Pulmonary artery endothelial cell (primary cell): ENCODE results near the gene CERS6. TPM values are rescaled to one million over a fixed set of nuclear protein-coding genes. Genes with fewer than 3 reads are reported as not detected.
A peak's percentile ranks its signal among the peaks of the same experiment; 100 is the strongest.
"Not testable (repeated sequence)": the region's sequence is repeated elsewhere in the genome, so short reads cannot be mapped to it uniquely, and the experiment has no call there.

ENCODE experiments used
- DNase-seq: peaks from one replicate; pipeline ENCODE4 v3.0.0-alpha.2; 2011; ENCODE audit warnings: low read depth, low spot score
- total RNA-seq: library from RNA; depleted of rRNA; stranded (reverse); fragments of >200 nt; gene quantifications from 2 replicates; pipeline ENCODE4 v1.2.3, GENCODE V29; 2014

Gene CERS6
- total RNA-seq, 1 donor from 2014 or later: 8.0 TPM

DNA sequence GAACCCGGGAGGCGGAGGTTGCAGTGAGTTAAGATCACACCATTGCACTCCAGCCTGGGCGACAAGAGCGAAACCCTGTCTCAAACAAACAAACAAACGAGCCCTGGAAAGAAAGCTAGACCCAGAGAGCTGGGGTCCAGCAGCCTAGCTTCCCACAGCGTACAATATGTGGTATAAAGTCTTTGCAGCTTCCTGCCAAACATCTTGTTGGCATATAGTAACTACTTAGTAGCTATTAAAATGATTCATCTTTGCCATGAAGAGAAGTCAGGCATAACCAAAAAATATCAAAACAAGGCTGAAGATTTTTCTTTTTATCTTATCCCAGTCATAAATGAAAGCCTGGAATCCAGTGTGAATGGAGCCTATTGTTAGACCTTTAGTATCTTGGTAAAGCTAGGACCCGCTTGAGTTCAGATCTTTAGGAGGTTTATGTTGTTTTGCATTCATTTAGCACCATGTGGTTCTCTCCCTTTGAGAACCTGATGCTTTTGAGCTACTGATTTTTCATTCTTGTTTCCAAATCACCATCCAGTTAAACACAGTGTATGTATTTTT lies 206.7 kb downstream of the CERS6 start:
- no peak for DNase-seq

DNA sequence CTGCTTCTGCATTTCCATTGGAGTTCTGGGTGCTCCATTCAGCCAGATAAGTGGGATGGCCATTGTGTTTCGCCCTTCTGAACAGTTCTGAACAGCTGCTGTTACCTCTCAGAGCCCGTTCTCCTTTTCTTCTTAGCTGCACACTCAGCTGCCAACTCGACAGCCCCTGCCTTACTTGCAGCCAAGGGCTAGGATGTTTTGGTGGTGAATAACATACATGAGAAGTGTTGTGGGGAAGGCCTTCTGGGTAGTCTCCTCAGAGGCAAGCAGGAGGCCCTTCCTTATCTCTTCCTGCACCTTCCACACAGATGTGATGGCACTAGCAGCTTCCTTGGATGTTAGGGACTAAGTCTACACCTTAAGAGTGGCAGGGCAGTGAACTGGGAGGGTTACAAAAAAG lies 207.9 kb downstream of the CERS6 start:
- DNase-seq: no peak

DNA sequence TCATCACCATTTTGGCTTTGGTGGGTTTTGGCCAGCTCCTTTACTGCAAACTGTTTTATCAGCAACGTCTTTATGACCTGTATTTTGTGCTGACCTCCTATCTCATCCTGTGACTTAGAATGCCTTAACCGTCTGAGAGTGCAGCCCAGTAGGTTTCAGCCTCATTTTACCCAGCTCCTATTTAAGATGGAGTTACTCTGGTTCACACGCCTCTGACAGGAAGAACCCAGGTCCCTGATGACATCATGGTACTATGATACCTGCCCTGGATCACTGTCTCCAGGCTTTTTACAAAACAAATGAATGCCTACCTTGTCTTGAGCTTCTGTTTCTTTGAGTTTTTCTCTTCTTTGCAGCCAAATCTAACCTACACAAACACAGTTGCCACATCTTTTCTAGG lies 208.6 kb downstream of the CERS6 start:
- DNase-seq: not testable (repeated sequence)

DNA sequence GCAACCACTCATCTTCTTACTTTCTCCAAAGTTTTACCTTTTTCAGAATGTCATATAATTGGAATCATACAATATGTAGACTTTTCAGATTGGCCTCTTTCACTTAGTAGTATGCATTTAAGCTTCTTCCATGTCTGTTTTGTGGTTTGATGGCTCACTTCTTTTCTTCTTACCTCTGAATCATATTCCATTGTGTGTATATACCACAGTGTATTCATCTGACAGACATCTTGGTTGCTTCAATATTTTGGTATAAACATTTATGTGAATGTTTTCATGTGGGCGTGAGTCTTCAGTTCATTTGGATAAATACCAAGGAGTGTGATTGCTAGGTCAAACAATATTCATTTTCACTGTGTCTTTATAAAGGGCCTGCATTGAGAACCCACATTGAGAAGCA lies 210.3 kb downstream of the CERS6 start:
- no peak for DNase-seq

DNA sequence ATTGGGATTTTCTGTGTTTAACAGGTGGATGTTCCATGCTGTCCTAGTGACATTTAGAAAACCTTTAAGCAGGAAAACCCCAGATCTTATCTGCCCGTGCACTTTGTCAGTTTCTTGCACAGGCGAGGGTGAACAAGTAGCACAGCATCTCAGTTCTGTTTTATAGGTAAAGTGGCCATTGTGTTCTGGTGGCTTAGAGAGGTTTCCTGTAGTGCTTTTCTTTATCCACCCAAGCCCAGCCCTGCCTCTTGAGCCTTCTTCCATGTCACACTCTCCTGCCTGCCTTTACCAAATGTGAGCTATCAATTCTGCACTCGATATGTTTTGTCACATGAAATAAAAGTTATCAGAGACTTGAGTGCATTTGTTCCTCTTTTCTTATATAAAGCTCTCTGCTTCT lies 211.1 kb downstream of the CERS6 start:
- no peak for DNase-seq

DNA sequence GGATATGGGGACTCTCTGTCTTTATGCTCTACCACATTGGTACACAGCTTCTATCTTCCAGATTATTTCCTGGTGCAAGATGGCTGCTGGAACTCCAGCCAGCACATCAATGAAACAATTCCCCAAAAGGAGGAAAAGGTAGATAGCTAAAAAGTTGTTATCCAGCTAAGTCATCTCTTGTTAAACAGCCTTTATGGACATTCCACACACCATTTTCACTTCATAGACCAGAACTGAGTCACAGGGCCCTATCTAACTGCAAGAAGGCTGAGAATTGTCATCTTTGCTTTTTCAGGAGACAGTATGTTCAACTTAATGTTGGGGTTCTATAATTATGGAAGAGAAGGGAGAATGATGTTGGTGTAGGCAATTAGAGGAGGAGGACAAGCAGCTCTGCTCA lies 213.1 kb downstream of the CERS6 start:
- no peak for DNase-seq

DNA sequence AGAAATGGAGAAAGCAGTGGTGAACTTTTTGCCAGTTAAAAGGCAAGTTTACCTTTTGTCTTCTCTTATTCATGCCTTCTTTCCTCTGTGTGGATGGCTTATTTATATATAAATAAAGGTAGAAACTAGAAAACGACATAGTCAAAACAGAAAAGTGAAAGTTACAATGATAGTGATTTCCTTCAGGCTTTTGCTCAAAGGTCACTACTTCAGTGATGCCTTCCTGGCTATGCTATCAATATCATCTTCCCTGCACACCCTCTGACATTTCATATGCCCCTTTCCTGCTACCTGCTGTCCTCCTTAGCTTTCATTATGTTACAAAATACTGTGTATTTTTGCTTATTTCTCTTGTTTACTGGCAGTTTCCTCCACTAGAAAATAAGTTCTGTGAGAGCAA lies 214.4 kb downstream of the CERS6 start:
- DNase-seq: no peak

GRCh38 chr2:168671932-168672331 lies 215.9 kb downstream of the CERS6 start:
- DNase-seq: no peak

DNA sequence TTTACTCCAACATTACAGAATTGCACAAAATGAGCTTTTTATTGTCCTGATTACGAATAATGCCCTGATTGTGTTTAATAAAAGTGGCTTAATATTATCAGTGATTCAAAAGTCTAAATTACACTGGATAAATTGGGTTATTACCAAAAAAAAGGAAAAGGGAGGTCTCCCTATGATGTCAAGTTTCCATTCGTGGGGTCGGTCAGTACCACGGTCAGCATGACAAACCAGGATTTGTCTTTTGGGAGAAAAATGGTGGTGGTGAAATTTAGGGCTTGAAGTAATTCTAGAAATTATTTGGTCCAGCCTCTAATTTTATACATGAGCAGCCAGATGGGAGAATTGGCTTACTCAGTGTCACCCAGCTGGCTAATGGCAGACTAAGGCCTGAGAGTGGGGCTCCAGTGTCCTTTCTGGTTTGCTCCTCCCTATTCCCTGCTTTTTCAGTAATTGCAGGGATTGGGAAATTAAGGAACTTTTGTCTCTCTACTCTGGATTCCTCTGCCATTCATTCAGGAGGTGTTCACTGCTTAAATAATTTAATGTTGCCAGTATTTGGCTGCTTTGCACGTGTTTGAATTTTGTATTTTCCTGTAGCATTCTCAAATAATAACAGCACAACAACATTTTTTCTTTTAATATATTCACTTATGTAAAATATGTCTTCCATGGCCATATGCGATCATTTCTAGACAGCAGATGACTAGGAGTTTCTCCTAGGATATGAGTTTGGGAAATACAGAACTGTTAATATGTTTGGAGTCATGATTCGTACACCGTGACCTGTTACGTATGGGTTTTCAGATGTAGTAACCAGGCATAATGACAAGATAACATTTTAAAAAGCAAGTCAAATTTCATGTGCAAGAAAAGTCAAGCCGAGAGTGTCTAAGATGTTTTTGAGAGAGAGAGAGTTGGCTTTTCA lies 217.5 kb downstream of the CERS6 start:
- DNase-seq: no peak

GRCh38 chr2:168678153-168678853 lies 222.2 kb downstream of the CERS6 start:
- no peak for DNase-seq

DNA sequence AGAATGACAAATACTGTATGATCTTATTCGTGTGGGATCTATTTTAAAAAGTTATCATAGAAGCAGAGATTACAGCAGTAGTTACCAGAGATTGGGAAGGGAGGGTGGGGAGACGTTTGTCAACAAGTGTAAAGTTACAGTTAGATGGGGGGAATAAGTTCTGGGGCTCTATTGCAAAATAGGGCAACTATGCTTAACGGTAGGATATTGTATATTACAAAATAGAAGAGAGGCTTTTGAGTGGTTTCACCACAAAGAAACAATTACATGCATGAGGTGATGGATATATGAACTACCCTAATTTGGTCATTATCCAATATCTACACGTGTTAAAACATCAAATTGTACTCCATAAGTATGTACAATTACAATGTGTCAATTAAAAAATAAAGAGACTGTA lies 223.0 kb downstream of the CERS6 start:
- no peak for DNase-seq

DNA sequence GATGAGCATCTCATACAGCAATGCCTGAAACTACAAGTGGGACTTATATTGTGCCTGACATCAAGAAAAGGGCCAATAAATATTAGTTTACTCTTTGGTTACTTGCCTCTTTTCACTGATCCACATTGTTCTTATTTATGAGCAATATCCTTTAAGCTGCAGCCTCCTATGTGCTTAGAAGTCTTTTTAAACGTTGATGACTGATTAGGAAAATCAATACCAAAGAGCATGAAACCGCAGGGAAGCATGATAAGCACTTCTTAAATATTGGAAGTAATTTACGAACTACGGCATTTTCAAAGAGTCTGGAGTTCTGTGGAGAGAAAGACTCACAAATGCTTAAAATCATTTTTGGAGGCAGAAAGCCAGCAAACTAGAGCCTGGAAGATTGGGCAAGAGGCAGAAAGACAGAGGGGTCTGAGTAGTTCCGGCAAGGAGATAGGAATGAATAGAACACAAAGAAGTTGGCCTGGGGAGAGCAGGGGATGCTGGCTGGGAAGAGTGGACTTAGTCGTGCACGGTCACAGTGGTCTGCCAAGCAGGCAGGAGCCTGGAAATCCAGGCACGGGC lies 223.8 kb downstream of the CERS6 start:
- DNase-seq: no peak

DNA sequence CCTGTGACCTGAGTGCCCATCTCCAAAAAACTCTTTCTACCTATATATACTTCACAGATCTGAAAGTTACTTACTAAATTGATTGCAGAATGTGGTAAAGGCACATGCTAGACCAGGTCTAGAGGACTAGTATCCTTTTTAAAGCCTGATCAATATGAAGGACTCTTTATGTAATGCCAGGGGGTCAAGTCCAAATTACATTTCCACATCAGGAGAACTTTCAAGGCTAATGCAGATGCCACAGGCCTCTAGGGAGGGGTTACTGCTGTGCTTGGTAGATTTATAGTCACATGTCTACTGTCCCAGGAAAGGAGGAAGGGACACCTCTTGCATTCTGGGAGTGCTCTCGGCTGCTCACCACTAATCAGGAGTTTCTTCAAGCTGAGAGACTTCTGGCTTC lies 227.9 kb downstream of the CERS6 start:
- DNase-seq: no peak

GRCh38 chr2:168684921-168685599 lies 229.0 kb downstream of the CERS6 start:
- no peak for DNase-seq

DNA sequence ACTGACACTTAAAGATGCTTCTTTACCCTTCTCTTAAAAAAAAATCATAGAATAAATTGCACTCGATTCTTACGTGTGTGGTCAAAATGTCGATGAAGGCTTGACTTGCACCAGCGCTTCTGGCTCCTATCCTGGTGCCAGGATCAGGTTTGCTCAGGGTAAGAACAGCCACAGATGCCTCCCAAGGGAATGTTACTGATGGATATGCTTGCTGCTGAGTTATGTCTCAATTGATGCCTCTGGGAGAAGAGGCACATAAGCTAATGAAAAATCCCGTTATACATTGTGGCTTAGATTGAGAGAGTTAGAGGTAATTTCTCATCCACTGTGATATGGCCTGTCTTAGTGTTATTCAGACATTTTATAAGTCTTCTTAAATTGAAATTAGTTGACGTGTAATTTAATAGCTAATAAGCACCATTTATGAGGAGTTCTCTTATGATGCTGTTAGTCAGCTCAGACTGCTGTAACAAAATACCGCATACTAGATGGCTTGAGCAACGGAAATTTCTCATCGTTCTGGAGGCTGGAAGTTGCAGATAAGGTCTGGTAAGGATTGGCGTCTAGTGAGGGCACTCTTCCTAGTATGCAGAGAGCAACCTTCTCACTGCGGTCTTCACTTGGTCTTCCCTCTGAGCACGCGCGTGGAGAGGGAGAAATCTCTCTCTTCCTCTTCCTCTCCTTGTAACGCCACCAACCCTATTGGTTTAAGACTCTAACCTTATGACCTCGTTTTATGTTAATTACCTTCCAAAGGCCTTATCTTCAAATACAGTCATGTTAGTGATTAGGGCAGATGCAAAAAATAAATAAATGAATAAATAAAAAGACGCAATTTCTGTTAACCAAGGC lies 229.8 kb downstream of the CERS6 start:
- peak; percentile 27 for DNase-seq

DNA sequence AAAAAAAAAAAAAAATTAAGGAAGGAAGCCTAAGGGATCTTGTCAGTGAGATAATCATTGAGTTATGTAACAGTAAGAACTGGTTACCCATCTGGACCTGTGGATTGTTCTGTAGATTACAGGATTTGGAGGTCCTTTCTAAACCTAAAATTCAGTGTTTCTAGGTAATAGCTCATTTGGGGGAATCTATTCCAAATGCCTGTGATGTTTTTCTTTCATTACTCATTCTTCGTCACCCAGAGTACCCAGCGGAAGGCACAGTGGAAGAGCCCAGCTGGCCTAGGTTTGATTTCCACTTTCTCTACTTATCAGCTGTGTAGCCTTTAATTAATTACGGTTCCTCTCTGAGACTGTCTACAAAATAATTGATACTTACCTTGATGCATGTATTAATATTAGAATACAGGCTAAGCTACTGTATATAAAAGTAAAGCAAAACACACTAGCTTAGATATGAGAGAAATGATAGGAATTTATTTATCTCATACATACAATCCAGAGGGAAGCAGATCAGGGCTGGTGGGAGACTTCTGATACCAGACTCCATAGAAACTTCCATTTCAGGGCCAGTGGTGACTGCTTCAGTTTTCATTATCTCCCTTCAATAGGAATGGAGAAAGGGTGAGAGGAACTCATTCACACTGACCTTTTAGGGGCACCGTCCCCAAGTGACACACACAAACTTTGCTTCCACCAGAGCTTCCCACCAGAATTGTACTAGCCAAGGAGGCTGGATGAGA lies 230.6 kb downstream of the CERS6 start:
- no peak for DNase-seq

- DNase-seq: no peak
Measured at GRCh38 chr2:168687314-168687713, 231.2 kb downstream of the CERS6 start.

- no peak for DNase-seq
Measured at GRCh38 chr2:168690381-168690885, 234.4 kb downstream of the CERS6 start.

DNA sequence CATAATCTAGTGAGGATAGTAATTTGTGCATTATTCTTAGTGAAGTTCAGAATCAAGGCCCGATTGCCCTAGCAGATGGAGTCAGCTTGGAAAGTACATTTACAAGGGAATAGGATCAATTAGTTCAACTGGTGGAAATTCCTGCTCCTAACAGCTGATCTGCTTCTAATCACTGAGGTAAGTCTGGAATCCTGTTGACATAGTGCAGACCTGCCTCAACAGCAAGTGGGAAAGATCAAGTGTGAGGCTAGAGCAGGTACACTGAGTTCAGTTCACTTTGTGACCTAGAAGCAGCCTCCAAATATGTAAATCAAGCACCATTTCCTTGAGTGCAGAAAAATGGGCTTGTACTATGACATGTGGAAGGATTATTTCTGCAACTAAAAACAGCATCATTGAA lies 235.1 kb downstream of the CERS6 start:
- DNase-seq: no peak
